ENCODE results near the gene PYGO1.
A peak's percentile ranks its signal among the peaks of the same experiment; 100 is the strongest.

Gene PYGO1

DNA sequence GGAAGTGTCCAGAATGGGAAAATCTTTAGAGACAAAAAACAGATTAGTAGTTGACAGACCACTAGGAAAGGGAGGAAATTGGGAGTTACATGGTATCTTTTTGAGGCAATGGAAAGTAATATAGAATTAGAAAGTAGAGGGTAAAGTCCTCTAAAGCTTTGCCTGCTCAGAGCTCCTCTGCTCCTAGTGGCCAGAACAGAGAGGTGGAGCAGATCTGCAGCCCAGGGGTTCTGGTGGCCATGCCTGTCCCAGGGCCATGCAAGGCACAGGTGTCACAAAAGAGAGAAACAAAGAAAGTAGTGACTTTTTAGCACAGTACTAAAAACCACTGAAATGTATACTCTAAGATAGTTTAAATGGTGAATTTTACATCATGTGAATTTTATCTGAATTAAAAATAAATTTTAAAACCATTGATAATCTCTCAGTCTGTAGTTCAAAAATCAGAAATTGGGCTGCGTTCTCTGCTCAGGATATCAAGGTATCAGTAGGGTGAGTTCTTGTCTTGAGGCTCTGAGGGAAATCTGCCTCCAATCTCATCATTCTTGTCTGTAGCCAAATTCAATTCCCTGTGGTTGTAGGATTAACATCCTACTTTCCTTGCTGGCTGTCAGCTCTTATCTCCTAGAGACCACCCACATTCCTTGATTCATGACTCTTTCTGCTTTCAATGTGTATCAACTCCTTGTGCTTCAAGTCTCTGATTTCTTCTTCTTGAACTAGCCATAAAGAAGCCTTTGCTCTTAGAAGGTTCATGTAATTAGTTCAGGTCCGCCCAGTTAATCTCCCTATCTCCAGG lies 23.6 kb downstream of the PYGO1 start:
- peak; percentile 9 for DNase-seq (ENCODE audit: low read depth)

DNA sequence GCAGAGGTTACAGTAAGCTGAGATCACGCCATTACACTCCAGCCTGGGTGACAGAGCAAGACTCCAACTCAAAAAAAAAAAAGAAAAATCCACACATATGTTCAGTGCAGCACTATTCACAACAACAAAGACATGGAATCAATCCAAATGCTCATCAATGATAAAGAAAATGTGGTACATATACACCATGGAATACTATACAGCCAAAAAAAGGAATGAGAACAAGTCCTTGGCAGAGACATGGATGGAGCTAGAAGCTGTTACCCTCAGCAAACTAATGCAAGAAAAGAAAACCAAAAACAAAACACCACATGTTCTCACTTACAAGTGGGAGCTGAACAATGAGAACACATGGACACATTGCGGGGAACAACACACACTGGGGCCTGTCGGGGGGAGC lies 25.5 kb downstream of the PYGO1 start:
- no peak for DNase-seq (ENCODE audit: low read depth)

DNA sequence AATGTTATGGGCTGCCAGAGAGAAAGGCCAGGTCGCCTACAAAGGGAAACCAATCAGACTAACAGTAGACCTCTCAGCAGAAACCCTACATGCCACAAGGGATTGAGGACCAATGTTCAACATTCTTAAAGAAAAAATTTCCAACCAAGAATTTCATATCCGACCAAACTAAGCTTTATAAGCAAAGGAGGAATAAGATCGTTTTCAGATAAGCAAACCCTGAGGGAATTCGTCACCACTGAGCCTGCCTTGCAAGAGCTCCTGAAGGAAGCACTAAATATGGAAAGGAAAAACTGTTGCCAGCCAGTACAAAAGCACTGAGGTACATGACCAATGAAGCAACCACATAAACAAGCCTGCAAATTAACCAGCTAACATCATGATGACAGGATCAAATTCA lies 33.1 kb downstream of the PYGO1 start:
- DNase-seq (ENCODE audit: low read depth): no peak

- DNase-seq (ENCODE audit: low read depth): peak; percentile 7
Measured at GRCh38 chr15:55552926-55553325, 35.2 kb downstream of the PYGO1 start.

DNA sequence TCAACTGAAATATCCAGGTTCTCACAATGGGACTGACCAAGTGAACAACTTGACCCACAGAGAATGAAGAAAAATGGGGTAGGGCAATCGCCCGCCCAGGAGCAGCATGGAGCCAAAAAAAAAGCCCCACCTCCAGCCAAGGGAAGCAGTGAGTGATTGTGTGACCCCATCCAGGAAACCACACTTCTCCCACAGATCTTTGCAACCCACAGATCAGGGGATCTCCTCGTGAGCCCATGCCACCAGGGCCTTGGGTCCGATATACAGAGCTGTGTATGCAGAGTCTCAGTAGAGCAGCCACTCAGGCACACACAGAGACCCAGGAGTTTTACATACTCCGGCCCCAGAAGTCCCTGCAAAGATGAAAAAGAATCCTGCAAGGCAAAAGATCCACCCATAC lies 35.7 kb downstream of the PYGO1 start:
- DNase-seq (ENCODE audit: low read depth): no peak

GRCh38 chr15:55549305-55549704 lies 38.8 kb downstream of the PYGO1 start:
- DNase-seq (ENCODE audit: low read depth): peak; percentile 38

DNA sequence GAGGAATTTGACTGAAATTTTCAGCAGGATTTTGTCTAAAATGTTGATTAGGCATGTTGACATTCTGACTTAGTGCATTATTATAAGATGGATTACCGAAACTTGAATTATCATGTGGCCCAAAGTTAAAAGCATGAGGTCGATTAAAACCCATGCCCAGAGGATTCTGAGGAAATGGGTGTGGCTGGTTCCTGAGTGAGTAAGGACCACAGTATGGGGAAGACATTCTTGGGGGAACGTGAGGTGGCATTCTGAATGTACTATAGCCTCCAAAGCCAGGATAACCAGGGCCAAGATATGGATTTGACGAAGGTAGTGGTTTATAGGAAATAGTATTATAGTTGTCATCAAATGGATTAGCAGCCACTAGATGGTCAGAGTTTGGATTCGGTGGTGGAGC lies 41.4 kb downstream of the PYGO1 start:
- peak; percentile 77 for DNase-seq (ENCODE audit: low read depth)

DNA sequence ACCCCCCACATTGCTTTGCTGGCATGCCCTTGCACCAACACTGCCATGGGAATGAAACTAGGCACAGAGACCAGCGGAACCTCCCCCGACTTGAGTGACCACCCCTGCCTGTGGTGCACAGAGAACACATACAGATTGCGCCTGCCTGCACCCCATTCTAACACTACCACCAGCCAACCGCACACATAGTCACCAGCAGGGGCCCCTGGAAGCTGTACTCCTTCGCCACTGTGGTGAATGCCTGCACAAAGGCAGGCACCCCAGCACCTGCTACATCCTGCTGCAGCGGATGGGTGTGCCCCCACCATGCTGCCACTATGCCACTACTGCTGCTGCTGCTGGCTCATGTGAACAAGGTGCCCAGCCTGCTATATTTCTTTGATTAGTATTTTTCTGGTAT lies 52.7 kb downstream of the PYGO1 start:
- DNase-seq (ENCODE audit: low read depth): no peak

DNA sequence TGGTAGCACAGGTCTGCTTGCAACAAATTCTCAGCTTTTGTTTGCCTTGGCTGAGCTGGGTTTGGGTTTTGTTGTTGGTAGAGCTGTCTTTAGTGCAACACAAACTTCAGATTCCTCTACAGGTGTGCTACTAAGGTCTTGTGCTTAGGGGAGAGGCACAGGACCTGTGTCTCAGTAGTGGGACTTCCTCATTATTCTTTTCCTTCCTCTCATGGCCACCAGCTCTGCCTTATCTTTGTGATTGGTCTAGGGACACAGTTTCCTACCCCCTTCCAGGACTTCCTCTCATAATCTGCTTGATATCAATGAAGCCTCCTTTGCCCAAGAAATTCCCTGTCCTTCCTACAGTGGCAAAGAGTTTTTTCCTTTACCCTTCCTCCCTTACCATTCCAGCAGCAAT lies 55.2 kb downstream of the PYGO1 start:
- no peak for DNase-seq (ENCODE audit: low read depth)

- DNase-seq (ENCODE audit: low read depth): peak; percentile 42
Measured at GRCh38 chr15:55530861-55531313, 57.3 kb downstream of the PYGO1 start.

- DNase-seq (ENCODE audit: low read depth): no peak
Measured at GRCh38 chr15:55528812-55529211, 59.3 kb downstream of the PYGO1 start.

- DNase-seq (ENCODE audit: low read depth): no peak
Measured at GRCh38 chr15:55527150-55527549, 61.0 kb downstream of the PYGO1 start.

DNA sequence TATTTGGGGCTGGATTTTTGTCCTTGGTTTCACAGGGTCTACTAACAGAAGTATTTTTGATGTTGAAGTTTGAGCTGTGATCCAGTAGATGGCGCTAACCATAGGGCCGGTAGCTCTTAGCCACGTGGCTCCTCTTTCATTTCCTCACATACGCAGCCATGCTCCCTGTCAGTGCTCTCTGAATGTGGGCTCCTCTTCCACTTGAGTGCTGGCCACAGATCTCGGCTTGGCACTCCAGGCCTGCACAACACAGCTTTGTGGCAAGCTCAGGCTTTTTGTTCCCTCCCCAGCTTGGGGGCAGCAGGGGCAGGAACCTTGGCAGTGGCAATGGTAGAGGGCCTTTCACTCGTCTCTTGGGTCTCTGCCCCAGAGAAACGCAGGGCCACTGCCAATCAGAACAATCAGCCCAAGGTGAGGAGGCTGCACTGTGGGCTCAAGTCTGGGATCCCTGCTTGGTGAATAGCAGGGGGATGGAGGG lies 61.5 kb downstream of the PYGO1 start:
- peak; percentile 76 for DNase-seq (ENCODE audit: low read depth)

GRCh38 chr15:55522742-55523450 lies 65.2 kb downstream of the PYGO1 start:
- DNase-seq (ENCODE audit: low read depth): no peak

DNA sequence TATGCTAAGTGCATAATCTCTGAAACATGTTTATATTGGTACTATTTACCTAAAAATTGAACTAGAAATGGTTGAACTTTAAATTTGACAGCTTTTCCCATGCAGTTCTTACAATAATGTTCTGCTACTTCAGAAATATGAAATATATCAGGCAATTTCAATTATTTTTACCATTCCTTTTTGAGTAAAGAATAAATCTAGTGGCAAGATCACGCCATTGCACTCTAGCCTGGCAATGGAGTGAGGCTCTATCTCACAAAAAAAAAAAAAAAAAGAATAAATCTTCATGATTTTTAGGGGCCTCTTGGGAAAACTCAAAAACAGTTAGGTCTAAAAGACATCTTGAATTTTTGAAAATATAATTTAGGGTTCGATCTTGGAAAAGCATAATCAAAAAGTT lies 69.5 kb downstream of the PYGO1 start:
- DNase-seq (ENCODE audit: low read depth): peak; percentile 21

GRCh38 chr15:55518009-55518408 lies 70.1 kb downstream of the PYGO1 start:
- no peak for DNase-seq (ENCODE audit: low read depth)

DNA sequence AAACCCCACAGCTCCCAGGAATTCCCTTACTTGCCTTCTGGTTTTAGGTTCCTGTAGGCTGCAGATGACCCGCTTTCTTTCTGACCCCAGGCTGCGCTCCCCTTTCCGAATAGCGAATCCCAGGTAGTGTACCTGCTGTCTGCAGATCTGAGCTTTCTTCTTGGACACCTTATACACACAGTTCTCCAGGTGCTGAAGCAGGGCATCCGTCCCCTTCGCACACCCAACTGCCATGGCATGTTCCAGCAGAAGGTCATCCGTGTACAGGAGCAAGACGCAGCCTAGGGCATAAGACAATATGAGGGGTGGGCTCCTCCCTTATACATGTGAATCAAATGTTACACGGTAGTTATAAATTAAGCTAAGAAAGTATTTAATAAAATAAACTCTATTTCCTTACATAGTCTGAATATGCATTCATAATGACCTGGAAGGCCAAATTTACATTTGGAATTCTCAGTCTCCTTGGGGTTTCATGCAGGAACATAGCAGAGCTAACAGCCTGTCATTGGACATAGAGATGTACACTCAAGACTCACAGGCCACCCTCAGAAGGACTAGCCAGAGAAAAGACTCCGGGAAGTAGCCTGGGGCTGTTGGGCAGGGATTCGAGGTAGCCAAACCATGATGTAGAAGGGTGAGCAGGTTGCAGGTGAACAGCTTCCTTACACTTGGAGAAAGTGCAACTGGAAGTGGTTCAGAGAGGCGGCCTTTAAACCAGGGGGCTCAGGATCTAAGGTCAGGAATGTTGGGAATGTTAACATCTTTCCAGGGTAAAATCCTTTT lies 72.0 kb downstream of the PYGO1 start:
- no peak for DNase-seq (ENCODE audit: low read depth)

DNA sequence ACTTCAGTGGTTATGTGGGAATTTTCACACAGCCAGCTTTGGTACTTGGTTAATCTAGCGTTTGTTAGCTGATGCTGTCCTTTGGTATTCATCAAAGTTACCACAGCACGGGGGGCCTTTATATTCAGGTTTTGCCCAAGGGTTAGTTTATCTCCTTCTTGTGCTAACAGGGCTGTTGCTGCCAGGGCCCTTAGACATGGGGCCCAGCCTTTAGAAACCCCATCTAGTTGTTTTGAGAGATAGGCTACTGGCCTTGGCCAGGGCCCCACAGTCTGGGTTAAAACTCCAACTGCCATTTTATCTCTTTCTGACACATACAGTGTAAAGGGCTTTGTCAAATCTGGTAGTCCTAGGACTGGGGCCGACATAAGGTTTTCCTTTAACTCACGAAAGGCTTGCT lies 72.7 kb downstream of the PYGO1 start:
- DNase-seq (ENCODE audit: low read depth): no peak

DNA sequence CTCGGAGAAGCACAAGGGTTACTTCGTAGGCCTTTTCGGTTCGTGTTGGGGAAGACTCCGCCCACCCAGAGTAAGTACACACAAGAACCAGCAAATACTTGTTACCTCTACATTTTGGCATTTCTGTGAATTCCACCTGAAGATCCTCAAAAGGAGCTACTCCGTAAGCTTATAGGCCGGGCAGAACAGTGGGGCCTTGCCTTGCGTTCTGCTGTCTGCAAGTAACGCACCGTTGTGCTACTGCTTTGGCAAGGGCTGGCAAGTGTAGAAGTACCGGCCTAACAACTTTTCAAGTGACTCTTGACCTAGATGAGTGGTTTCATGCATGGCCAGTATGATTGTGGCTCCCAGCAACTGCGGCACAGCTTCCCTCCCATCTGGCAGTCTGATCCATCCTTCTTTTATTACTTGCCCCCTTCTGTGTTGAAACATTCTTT lies 73.7 kb downstream of the PYGO1 start:
- DNase-seq (ENCODE audit: low read depth): no peak

DNA sequence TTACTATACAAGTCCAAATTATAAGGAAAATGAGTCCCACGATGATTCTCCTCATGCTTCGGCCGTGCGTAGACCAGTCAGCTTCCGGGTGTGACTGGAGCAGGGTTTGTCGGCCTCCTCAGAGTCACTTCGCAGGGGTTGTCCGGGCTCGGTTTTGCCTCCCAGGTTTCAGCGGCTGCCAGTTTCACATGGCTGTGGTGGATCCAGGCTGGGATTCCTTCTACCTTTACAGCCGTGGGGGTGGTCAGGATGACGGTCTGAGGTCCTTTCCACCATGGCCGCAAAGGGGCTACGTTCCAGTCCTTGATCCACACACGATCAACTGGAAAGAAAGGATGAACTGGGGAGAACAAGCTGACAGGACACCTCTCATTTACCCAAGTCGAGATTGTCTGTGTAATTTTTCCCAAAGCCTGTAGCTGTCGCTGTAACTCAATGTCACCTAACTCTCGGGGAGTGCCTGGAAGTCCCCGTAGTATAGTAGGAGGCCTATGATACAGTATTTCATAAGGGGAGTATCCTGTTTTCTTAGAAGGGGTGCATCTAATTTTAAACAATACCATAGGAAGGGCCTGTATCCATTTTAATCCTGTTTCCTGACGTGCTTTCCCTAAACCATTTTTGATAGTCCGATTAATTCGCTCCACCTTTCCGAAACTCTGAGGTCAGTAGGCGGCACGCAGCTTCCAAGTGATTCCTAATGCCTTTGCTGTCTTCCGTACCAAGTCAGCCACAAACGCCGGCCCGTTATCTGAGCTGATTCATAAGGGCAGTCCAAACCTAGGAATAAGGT lies 74.3 kb downstream of the PYGO1 start:
- DNase-seq (ENCODE audit: low read depth): peak; percentile 50

GRCh38 chr15:55513152-55513551 lies 75.0 kb downstream of the PYGO1 start:
- no peak for DNase-seq (ENCODE audit: low read depth)

GRCh38 chr15:55507567-55507966 lies 80.6 kb downstream of the PYGO1 start:
- no peak for DNase-seq (ENCODE audit: low read depth)

Measured in ELR (cell line).